ENCODE results near the gene ZSCAN21. TPM values are rescaled to one million over a fixed set of nuclear protein-coding genes. Genes with fewer than 3 reads are reported as not detected.
A peak's percentile ranks its signal among the peaks of the same experiment; 100 is the strongest.

The ZSCAN21 gene
- total RNA-seq, 1 donor from 2014 or later, result 8.8 TPM

DNA sequence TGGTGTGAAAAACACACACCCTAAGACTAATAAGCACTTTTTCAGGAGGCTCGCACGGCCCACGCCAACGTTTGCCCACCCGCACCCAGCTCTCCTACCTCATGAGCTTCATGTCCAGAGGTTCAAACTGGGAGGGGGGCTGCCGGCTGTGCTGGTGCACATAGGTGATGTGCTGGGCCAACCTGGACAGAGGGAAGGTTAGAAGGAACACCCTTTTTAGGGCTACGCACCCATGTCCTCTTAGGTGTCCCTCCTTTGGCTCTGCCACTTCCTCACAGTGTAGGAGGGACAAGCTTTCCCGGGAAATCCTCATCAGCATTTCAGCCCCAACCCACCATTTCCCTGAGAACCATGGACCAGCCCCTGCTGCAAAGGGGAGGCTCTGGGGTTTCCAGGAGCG, 45.7 kb downstream of the ZSCAN21 start:
- no peak for DNase-seq (ENCODE audit: extremely low read depth, low read depth, low spot score)

- no peak for DNase-seq (ENCODE audit: extremely low read depth, low read depth, low spot score)
These were observed 46.1 kb downstream of the ZSCAN21 start for GRCh38 chr7:100095704-100096103.

- DNase-seq (ENCODE audit: extremely low read depth, low read depth, low spot score), result no peak
These were observed 49.3 kb downstream of the ZSCAN21 start for GRCh38 chr7:100098913-100099312.

GRCh38 chr7:100099452-100099851, 49.9 kb downstream of the ZSCAN21 start:
- DNase-seq (ENCODE audit: extremely low read depth, low read depth, low spot score), result no peak

DNA sequence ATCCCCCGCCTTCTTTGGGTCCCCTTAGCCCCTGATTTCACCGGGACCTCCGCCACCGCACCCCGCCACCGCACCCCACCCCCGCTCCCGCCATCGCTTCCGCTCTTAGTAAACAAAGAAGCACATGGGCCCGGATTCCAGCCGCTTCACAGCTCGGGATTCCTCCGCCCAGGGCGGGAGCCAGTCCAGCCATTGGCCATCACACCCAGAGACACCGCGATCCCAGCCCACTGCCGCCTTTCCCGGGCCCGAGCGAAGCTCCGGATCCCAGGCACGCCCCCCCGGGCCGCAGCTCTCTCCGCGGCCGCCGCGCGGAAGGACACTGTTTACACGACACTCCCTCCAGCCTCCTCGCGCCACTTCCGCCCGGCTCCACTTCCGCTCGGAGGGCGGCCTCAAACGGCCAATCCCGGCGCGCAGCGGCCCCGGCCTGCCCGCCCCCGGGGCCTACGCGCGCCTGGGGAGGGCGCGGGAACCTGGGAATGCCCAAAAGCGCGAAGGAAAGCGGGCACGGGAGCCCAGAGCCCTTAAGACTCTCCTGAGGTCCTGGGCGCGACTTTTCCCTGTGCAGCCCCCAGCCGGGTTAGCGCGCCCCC, 50.9 kb downstream of the ZSCAN21 start:
- DNase-seq (ENCODE audit: extremely low read depth, low read depth, low spot score), result peak; percentile 58

DNA sequence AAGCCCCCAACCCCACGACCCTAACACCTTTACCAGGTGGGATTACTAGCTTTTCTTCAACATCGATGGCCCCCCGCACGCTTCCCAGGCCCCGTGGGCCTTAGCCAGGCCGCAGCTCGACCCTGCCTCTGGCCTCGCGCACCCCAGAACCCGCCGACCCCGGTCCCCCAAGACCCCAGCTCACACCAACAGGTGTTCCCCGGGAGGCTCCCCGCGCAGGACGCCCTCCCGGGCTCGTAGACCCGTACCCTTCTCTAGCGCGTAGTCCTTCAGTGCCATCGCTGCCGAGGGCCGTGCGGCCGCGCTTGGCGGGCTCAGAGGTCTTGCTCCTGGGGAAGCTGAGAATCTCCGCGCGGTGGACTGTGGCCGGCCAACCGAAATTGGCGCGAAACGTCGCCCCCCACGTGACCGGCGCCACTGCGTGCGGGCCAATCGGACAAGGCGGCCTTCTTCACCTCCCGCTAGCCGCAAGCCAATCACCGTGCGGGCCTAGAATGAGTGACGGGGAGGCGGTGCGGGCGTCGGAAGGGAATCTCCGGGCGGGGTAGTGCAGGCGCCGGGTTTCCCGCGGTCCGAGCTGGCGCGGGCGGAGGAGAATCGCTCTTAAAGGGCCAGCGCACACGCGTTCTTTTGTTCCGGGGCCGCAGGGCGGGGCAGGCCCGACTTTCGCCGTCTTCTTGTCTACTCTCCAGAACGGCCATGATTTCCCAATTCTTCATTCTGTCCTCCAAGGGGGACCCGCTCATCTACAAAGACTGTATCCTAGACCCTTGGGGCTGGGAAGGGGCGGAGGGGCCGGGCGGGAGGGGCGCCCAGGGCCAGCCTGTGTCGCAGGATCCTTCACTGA, 51.7 kb downstream of the ZSCAN21 start, which contains the start of the genes AP4M1 and MCM7:
TSS of gene AP4M1 (plus strand) at position 628 of the 847 bp plus-strand sequence. CDS start at position 700, 72 bp downstream.
TSS of gene MCM7 (minus strand) at position 382 of the 847 bp plus-strand sequence. CDS start at position 279, 103 bp downstream.
- peak; percentile 70 for DNase-seq (ENCODE audit: extremely low read depth, low read depth, low spot score)

DNA sequence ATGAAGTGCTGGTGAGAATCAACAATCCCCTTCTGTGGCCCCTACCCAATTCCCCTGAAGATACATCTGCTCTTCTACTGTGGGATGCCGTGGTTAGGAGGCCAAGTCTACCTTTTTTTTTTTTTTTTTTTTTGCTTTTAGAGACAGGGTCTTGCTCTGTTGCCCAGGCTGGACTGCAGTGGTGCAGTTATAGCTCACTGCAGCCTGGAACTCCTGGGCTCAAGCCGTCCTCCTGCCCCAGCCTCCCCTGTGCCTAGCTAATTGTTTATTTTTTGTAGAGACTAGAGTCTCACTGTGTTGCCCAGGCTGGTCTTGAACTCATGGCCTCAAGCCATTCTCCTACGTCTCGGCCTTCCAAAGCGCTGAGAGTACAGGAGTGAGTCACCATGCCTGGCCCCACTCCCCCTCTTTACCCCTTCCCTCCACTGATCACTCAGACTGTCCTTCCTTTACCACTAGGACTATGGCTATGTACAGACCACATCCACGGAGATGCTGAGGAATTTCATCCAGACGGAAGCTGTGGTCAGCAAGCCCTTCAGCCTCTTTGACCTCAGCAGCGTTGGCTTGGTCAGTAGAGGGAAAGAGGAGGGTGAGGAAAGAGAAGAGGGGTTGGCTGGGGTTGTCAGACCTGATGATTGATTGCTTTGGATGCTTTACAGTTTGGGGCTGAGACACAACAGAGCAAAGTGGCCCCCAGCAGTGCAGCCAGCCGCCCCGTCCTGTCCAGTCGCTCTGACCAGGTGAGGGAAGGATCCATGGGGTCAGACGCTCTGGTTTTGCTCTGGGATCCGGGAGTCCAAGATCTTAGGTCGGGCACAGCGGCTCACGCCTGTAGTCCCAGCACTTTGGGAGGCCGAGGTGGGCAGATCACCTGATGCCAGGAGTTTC, 53.6 kb downstream of the ZSCAN21 start:
- DNase-seq (ENCODE audit: extremely low read depth, low read depth, low spot score), result no peak

- DNase-seq (ENCODE audit: extremely low read depth, low read depth, low spot score), result no peak
These were observed 56.0 kb downstream of the ZSCAN21 start for GRCh38 chr7:100105534-100105933.

DNA sequence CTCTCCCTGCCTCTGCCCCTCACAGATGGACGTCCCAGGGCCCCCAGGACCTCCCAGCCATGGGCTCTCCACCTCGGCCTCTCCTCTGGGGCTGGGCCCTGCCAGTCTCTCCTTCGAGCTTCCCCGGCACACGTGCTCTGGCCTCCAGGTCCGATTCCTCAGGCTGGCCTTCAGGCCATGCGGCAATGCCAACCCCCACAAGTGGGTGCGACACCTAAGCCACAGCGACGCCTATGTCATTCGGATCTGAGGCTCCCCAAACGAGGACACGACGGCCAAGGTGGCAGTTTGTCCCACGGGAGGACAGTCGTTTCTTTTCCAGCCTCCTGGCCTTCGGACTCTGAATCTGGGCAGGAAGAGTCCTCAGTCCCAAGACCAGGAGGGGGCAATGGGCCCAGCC, 57.1 kb downstream of the ZSCAN21 start:
- DNase-seq (ENCODE audit: extremely low read depth, low read depth, low spot score), result no peak

DNA sequence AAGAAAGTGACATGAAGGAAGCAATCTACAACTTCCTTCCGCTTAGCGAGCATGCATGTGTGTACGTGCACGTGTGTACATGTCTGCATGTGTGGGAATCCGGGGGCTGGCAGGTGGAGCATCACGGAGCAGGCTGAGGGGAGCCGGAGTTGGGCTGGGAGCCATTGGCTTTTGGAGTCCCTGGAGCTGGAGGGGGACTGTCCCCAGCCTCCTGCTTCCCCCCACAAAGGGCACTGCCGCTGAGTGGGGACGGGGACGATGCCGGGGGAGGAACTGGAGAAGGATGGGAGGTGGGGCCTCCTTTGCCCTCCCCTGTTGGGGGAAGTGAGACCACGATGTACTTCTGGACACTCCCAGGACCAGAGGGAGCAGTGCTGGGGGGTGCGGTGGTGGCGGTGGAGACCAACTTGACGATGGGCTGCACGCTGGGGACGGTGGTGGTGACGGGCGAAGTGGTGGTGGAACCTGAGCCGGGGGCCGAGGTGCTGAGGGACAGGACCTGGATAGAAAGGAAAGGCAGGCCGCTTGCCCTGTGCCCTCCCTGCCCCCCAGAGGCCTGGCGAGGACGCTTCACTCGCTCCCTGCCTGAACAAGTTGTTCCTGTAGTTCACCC, 57.7 kb downstream of the ZSCAN21 start:
- no peak for DNase-seq (ENCODE audit: extremely low read depth, low read depth, low spot score)

- DNase-seq (ENCODE audit: extremely low read depth, low read depth, low spot score), result no peak
These were observed 58.3 kb downstream of the ZSCAN21 start for GRCh38 chr7:100107890-100108289.

GRCh38 chr7:100109521-100110163, 60.1 kb downstream of the ZSCAN21 start:
- DNase-seq (ENCODE audit: extremely low read depth, low read depth, low spot score), result no peak

- no peak for DNase-seq (ENCODE audit: extremely low read depth, low read depth, low spot score)
These were observed 61.6 kb downstream of the ZSCAN21 start for GRCh38 chr7:100111156-100111555.

DNA sequence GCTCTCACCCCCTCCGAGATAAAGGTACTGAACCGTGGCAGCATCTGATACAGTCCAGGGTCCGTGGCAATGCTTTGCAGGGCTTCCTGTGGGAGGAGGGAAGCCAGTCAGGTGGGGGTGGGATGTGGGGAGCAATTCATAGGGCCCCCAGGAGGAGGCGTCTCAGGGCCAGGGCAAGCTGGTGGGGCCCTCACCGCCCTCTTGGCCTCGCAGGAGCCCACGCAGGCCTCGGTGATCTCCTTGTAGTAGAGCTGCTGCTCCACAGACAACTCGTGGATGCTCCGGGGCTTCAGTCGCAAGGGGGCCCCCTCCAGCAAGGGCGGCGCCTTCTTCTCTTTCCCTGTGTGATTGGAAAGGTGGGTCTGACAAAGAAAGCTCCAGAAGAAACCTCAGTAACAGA, 62.3 kb downstream of the ZSCAN21 start:
- no peak for DNase-seq (ENCODE audit: extremely low read depth, low read depth, low spot score)

Other genes with a start within 250 kb of the ZSCAN21 start
- gene CYP3A43, start 221.8 kb upstream of the ZSCAN21 start, total RNA-seq, result not detected in 2 replicates
- gene OR2AE1, start 172.7 kb upstream of the ZSCAN21 start, total RNA-seq, result not detected in 2 replicates
- gene TRIM4, start 130.2 kb upstream of the ZSCAN21 start, total RNA-seq, result 20.3 and 26.7 TPM in 2 replicates
- 0.99 TPM in 1 of 2 replicates, not detected in the other for gene GJC3, start 120.2 kb upstream of the ZSCAN21 start, total RNA-seq
- not detected in 2 replicates for gene AZGP1, start 73.7 kb upstream of the ZSCAN21 start, total RNA-seq
- 32.9 and 35.5 TPM in 2 replicates for gene ZKSCAN1, start 34.2 kb upstream of the ZSCAN21 start, total RNA-seq
- 28.6 and 30.8 TPM in 2 replicates for gene ZNF3, start 31.9 kb downstream of the ZSCAN21 start, total RNA-seq
- gene COPS6, start 39.2 kb downstream of the ZSCAN21 start, total RNA-seq, result 89.7 and 92.1 TPM in 2 replicates
- 31.3 and 55.0 TPM in 2 replicates for gene MCM7, start 51.6 kb downstream of the ZSCAN21 start, total RNA-seq
- gene AP4M1, start 51.9 kb downstream of the ZSCAN21 start, total RNA-seq, result 23.2 and 26.1 TPM in 2 replicates
- gene TAF6, start 69.6 kb downstream of the ZSCAN21 start, total RNA-seq, result 49.8 and 71.4 TPM in 2 replicates
- 23.6 and 37.9 TPM in 2 replicates for gene CNPY4, start 69.9 kb downstream of the ZSCAN21 start, total RNA-seq
- gene MBLAC1, start 77.2 kb downstream of the ZSCAN21 start, total RNA-seq, result 2.3 and 3.9 TPM in 2 replicates
- gene LAMTOR4, start 99.1 kb downstream of the ZSCAN21 start, total RNA-seq, result 137 and 193 TPM in 2 replicates
- gene TRAPPC14, start 108.9 kb downstream of the ZSCAN21 start, total RNA-seq, result 9.3 and 20.0 TPM in 2 replicates
- gene GAL3ST4, start 118.8 kb downstream of the ZSCAN21 start, total RNA-seq, result 1.6 and 2.3 TPM in 2 replicates
- 3.2 and 6.8 TPM in 2 replicates for gene GPC2, start 127.6 kb downstream of the ZSCAN21 start, total RNA-seq
- gene STAG3, start 128.1 kb downstream of the ZSCAN21 start, total RNA-seq, result 0.15 and 1.1 TPM in 2 replicates
- gene PVRIG, start 170.2 kb downstream of the ZSCAN21 start, total RNA-seq, result 0.12 TPM in 1 of 2 replicates, not detected in the other

All from glomerular endothelial cell (primary cell).